Glomerular visceral epithelial cell (primary cell): ENCODE results near the gene COA5.

Source experiments
- DNase-seq: peaks from one replicate; pipeline ENCODE4 v3.0.0-alpha.2; 2016; ENCODE audit errors: extremely low spot score

Gene COA5, protein sequence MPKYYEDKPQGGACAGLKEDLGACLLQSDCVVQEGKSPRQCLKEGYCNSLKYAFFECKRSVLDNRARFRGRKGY

DNA sequence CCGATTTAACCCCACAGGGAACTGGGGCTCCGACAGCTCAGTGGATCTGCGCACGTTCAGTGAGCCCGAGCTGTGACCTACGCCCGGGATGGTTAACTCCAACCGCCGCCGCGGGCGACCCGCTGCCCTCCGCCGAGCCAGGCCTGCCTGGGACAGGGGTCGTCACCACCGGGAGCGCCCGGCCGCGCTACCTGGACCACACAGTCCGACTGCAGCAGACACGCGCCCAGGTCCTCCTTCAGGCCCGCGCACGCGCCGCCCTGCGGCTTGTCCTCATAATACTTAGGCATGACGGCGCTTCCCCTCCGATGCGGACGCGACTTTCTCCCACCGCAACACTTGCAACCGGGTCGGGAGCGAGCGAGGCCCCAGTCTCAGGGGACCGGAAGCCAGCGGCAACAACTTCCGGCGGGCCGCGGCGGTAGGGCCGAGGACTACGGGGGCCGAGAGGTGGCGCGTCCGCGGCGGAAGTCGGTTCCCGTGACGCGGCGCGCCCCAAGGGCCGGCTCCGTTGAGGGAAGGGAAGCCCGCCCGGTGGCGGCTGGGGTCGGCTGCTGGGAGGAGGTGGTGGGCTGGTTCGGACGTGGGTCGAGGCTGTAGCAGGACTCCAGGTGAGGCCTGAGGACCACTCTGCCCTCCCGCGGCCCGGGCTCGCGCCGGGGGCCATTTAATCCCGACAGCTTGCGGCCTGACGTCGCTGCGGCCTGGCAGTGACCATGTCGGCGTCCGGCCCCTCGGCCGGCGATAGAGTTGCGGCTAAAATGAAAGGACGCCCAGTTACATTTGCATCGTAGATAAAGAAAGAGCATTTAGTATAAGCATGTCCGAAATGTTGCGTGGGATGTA, at the start of gene COA5, which contains the start of gene UNC50:
Gene COA5, minus strand, starts transcription at position 397 of the 846 bp plus-strand sequence. Its CDS starts 107 bp downstream, at position 290.
Gene UNC50, plus strand, starts transcription at position 474 of the 846 bp plus-strand sequence. CDS start 1,171 bp downstream, outside the sequence.
- peak; percentile 90 for DNase-seq

DNA sequence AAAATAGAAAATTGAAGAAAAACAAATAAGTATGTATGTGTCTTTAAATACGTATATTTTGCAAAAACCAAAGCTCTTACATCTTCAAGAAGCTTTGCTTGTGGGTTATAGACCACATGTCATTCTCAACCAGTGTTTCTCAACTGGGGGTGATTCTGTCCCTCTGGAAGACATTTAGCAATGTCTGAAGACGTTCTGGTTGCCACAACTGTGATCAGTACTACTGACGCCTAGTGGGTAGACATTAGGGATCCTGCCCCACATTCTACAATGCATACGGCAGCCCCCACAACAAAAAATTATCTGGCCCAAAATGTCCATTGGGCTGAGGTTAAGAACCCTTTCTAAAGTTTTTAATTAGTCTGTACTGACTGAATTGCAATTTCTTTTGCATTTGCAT, 48.5 kb upstream of the COA5 start:
- no peak for DNase-seq

DNA sequence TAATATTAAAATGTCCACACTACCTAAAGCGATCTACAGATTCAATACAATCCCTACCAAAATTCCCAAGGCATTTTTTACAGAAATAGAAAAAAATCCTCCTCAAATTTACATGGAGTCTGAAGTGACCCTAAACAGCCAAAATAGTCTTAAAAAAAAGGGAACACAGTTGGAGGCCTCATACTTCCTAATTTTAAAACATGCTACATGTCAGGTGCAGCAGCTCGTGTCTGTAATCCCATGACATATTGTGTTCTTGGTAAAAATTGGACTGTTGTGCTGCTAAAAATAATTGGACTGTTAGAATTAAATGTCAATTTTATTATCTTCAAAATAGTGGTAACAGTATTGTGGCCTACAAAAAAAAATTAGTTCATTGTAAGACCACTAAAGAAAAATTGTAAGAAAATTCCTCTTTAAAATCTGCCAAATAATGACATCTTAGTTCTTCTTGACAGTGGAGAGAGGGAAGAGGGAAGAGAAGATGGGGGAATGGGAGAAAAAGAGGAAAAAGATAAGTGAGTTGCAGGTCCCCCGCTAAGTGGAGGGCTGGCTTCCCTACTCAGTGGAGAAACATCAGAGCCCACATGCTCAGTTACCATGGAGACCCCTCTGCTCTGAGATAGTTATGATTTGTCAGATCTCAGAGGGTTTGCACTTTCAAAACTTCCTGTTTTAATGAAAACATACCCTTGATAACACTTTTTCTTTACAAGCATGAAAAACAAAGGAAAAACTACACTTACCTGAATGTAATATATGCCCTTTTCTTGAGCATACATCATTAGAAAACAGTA, 46.6 kb upstream of the COA5 start:
- DNase-seq: no peak

DNA sequence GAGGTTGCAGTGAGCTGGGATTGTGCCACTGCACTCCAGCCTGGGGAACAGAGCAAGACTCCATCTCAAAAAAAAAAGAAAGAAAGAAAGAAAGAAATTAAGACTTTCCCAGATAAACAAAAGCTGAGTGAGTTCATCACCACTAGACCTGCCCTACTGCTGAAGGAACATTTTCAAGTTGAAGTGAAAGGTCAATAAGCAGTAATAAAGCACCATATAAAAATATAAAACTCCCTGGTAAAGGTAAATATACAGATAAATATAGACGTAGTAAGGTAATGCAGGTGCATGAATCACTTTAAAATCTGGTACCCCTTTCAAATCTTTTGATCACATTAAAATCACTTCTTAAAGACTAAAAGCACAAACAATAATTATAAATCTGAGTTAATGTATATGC, 42.7 kb upstream of the COA5 start:
- no peak for DNase-seq

DNA sequence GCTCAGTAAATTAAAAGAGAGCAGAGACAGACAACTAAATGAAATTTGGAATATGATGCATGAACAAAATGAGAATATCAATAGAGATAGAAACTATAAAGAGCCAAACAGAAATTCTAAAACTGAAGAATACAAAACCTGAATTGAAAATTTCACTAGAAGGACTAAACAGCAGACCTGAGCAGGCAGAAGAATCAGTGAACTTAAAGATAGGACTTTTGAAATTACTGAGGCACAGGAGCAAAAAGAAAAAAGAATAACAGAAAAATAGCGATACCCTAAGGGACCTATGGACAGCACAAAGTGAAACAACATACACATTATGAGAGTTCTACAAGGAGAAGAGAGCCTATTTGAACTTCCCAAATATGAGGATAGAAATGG, 41.7 kb upstream of the COA5 start:
- DNase-seq: no peak

DNA sequence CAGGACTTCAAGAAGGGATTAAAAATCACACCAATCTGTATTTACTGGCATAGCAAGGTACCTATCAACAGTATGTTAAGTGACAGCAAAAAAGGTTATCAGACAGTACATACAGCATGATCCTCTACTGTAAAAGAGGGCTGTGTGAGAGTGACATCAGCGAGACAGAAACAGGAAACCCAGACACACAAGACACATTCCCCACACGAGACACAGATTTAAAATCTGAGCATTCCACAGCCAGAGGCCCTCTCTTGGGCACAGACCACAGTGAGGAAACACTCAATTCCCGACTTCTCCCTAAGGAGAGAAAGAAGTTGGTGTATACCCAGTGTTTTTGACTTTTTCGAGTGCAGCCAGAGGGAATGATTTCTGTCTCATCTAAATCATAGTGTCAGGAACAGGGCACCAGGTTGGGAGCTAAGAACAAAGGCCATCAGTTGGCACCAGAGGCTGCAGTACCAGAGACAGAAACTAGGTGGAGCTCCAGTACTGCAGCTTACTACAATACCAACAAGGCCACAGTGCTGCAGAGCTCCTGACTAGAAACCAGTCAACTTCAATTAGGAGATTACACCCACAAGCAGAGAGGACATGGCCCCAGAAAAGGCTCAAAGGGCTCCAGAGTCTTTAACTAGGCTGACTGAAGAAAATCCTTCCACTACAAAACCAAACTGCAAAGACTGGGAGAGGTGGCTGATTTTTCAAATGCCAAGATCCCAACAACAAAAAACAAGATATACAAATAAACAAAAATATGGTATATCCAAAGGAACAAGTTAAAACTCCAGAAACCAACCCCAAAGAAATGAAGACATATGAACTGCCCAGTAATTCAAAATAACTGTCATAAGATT, 41.1 kb upstream of the COA5 start:
- peak; percentile 82 for DNase-seq

DNA sequence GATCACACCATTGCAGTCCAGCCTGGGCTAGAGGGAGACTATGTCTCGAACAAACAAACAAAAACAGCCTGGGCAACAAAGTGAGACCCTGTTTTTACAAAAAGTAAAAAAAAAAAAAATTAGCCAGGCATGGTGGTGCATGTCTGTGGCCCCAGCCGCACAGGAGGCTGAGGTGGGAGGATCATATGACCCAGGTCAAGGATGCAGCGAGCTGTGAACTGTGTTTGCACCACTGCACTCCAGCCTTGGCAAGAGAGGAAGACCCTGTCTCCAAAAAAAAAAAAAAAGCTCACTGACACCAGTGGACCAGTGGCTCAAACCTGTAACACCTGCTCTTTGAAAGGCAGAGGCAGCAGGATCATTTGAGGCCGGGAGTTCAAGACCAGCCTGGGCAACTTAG, 40.1 kb upstream of the COA5 start:
- no peak for DNase-seq

DNA sequence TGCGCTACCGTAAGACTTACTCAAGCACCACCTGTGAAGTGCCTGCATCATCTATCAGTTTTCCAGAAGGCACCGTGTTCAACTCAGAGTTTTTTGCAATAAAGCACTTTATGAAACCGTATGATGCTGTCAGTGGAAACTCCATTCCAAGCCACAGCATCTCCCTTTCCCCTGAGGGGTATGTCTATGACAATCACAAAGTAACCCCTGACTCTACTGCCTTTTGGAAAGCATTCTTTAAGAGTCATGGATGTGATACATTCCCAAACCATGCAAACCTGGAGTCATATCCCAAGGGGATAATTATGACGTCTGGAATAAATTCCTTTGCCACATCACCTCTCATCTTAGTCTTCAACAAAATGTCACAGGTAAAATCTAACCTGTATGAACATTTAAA, 39.3 kb upstream of the COA5 start:
- DNase-seq: no peak

DNA sequence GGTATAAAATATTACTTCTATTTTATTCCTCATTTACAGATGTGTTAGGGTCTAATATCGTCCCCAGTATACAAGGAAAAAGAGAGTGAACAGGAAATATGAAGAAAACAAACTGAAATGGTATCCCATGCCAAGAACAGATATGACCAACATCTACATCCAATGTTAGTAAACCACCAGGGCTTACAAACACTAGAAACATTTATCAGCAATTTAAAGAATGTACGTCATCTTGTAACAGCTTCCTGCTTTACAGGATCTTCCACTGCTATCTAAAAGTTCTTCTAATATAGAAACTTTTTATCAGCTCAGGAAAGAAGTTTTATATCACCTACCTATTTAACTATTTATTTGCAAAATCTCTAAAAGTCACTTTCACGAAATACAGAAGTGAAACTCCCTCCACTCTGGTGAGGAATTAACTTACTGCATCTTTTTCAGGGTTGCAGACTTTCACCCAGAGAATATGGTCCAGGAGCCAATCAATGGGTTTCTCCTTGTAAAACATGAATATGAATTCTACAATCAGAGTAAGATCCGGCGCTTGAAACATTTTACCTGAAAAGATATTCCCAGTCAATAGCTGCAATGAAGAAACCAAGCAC, 35.3 kb upstream of the COA5 start:
- no peak for DNase-seq

DNA sequence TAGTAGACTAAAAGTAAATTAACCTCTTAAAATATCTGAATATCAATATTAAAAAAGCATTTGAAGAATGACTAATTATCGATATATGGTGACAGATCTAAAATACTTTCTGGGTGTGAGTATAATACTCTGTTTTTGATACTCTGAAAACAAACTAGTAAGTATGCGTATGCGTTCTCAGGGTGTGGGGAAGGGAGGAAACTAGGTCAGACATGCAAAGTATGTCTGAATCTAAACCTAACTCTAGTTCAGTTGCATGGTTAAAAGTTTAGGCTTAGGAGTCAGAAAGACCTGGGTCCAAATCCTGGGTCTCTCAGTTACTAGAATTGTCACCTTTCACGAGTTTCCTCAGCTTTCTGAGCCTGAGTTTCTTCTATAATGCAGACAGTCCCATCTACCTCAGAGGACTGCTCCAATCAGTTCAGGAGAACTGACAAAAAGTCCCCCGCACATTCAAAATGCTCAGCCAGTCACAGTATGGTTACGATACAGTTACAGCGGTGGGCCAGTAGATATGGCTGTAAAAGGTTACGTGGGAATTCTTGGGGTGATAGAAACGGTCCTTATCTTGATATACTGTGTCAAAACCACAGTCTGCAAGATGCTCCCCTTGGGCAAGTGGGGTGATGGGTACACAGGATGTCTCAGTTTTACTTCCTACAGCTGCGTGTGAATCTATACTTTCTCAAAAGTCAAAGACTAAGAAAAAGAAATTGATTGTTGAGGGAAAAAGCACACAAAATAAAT, 29.3 kb upstream of the COA5 start:
- no peak for DNase-seq

DNA sequence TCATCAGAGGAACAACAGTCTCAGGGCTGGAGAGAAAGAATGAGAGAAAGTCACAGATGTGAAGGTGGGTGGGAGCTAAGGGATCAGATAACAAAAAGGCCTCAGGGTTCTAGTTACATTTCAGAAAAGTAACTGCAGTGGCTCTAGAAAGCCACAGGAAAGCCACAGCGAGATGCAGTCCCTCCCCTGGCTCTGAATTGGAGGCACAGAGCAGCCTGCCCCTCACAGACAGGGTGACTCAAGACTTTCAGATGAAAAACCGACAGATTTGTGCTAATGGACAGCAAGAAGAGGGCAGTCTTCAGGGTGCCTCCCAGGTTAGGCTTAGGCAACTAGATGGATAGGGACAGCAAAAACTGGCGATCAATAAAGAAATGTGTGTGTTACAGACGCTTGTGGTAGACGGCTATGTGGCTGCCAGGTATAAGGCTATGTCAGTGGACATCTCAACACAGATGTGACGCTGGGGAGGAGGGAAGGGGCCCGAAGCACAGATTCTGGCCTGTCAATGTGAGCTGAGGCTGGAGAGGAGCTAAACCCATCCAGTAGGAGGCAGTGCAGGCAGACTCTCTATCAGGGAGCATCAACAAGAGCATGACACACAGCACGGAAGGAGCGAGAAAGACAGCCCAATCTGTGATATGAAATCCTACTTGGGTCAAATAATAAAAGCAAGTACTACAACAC, 26.2 kb upstream of the COA5 start:
- no peak for DNase-seq

DNA sequence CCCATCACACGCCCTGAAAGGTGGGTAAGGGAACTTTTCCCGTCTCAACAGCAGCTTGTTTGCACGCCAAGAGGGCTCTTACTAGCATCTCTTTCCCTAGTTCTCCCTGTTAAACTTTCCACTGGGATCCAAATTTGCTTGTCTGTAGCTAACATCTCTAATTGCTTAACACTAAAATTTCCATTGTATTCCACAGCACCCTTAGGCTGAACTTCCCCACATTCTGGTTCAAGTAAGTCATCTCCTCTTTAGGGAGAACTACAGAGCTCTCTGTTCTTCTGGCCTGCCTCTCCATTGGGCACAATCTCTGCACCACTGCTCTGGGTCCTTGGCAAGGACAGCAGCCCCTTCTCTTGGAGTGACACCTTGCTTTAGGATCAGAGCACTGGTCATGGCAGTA, 24.0 kb upstream of the COA5 start:
- DNase-seq: no peak

DNA sequence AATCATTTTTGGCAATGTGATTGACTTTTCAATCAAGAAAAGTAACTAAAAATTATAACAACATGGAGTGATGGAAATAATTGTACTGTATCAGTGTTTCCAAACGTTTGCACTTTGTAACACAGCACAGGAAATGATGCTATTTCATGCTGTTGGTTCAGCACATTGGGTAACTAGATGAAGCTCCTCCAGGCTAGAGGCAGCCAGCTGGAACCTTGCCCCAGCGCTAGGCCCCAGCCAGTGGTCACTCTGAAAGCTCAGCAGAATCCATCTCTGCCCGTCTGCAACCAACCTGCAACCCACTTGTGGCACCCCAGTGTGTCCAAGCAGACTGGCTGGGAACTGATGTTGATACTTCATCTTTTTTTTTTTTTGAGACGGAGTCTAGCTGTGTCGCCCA, 15.3 kb upstream of the COA5 start:
- peak; percentile 41 for DNase-seq

DNA sequence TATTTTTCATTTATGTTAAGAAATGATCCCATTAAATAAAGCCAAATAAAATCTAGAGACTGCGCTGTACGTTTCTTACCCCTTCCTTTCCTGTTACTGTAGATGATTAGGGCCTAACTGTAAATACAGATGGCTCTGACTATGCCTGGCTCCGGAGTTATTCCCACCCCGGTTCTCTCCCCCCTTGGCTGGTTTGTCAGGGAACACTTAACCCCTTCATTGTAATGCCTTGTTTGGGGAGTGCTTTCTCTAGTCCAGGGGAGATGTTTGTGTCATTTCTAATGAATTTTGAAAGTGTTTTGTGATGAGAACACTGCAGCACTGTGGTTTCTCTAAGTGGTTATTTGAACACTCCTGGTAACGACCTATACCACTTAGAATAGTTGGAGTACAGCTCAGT, 8.8 kb upstream of the COA5 start:
- DNase-seq: no peak

DNA sequence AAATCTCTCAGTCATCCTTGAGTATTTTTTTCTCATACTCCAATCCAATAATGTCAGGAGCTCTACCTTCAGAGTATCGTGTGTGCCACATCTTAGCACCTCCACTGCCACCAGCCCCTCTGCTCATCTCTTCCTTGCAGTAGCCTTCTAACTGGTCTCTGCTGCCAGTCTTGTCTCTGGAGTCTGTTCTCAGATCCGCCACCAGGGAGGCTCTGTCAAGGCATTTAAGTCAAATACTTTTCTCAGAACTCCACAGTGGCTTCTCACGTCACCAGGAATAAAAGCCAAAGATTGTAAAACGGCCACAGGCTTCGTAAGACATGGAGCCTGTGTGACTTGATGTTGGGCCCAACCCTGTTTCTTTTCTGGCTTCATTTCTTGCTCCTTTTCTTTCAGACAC, 7.2 kb upstream of the COA5 start:
- no peak for DNase-seq

DNA sequence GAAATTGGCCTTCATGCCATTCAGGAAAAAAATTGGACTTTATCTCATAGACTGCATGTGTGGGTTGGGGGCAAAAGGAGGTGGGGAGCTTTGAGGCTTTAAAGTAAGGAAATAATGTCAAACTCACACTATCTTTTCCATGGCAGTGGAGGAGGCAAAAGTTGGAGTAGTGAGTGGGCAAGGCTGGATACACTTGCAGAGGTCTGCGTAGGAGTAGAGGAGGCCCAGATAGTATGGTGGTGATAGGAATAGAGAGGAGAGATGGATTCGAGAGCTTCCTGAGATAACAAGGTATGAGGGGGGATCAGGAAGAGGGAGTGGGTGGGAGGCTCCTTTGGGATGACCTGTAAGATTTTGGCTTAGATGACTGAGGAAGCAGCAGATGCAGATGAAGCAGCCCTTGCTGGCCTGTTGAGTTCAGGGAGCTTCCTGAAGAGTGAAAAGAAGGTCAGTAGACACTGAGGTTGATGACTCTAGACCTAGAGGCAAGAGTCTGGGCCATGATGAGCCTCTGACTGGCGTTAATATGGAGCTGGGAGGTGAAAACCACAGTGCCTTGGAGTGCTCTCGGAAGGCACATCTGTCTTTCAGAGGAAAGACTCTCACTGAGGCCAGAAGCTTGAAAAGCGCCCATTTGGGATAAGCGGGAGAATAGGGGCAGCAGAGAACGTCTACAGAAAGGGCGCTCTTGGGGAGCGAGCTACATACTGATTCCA, 5.9 kb upstream of the COA5 start:
- DNase-seq: no peak

DNA sequence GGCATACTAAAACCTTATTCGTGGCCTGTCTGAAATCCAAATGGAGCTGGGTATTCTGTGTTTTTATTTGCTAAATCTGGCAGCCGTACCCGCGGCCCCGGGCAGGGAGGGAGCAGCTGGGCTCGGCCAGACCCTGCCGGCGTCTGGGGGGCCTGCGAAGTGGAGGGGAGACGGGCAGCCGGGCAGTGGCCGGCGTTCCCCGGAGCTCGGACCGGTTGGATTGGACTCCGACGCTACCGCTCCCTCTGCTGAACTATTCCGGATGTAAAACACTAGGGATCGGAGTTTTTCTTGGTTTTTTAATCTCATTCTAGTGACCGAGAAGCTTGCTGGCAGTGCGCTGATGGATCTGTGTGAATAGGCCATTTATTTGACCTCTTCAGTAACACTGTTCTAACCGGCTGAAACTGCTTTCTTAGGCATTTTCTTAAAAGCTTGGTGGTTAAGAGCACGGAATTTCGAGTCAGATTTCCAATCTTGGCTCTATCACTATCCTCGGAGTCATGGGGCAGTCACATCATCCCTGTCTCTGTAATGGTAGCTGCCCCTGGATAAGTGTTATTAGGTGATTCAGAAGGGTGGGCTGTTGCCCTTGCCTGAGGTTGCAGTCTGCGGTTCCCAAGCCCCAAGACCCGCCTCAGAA, 771 bp upstream of the COA5 start:
- DNase-seq: peak; percentile 35

DNA sequence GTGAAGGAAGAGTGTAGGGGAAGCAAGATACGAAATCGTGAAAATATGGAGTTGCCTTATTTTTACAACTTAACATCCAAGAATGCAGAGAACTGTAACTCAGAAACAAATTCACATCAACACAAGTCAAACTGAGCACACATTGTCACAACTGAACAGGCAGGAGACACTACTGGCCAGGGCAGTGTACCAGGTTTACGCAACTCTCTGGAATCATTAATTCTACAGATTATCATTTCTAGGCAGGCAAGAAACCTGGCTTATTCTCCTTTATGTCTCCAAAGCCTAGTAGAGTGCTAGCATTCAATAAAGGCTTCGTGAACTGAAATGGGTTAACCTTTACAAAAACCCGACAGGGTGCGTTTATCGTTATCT, 584 bp downstream of the COA5 start:
- DNase-seq: no peak

DNA sequence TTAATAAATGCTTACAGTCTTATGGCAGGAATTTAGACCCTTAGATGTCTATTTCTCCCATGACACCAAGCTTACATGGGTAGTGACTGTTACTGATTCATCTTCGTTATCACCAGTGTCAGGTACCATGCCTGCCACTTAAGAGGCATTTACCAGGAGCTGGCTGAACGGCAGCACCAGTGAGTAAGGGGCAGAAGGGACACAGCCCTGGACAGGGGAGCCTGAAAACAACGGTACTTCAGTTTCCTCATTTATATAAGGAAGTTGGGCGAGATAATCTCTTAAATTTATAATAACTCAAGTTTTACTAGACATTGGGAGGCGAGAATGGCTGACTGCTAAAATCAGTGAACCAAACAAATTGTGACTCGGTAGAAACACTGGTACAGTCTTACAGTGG, 1.2 kb downstream of the COA5 start:
- DNase-seq: no peak
